Suprapubic skin (tissue), 4 donors: ENCODE results near the gene METTL15. TPM values are rescaled to one million over a fixed set of nuclear protein-coding genes. Genes with fewer than 3 reads are reported as not detected.

Experiments used
- DNase-seq, 2 donors: peaks; one replicate each; pipeline ENCODE4 v3.0.0-alpha.2; 2019; ENCODE audit warnings: low spot score in 2 of 2
- H3K27ac ChIP-seq: fragments of 200-600 bp; sonication (generic); one replicate; pipeline ENCODE4 v1.5.1; 2019
- H3K27me3 ChIP-seq: fragments of 200-600 bp; sonication (generic); one replicate; pipeline ENCODE4 v1.5.1; 2019
- H3K36me3 ChIP-seq: fragments of 200-600 bp; sonication (generic); one replicate; pipeline ENCODE4 v1.5.1; 2019
- H3K4me1 ChIP-seq: fragments of 200-600 bp; sonication (generic); one replicate; pipeline ENCODE4 v1.5.1; 2019
- H3K4me3 ChIP-seq: fragments of 200-600 bp; sonication (generic); one replicate; pipeline ENCODE4 v1.5.1; 2019; ENCODE audit warnings: mild to moderate bottlenecking
- H3K9me3 ChIP-seq: fragments of 200-600 bp; sonication (generic); one replicate; pipeline ENCODE4 v1.5.1; 2019
- CTCF ChIP-seq, 2 donors: fragments of 200-600 bp in 1 of 2; fragments of 450-650 bp in 1 of 2; sonication (generic) in 1 of 2; IDR thresholded peaks; one replicate each; pipeline ENCODE4 v1.5.1; 2016 to 2019; ENCODE audit warnings: antibody characterized with exemption in 2 of 2, mild to moderate bottlenecking in 1 of 2, moderate library complexity in 1 of 2
- EP300 ChIP-seq: sonication (generic); formaldehyde crosslinking; IDR thresholded peaks from one replicate; pipeline ENCODE4 v1.6.1; 2017; ENCODE audit warnings: antibody characterized with exemption
- POLR2A ChIP-seq, 2 donors: fragments of 450-650 bp; IDR thresholded peaks; one replicate each; pipeline ENCODE4 v1.6.1; 2017; ENCODE audit warnings: antibody characterized with exemption in 2 of 2, mild to moderate bottlenecking in 2 of 2, moderate library complexity in 2 of 2
- POLR2AphosphoS5 ChIP-seq, 3 donors: sonication (generic); formaldehyde crosslinking; IDR thresholded peaks; one replicate each; pipeline ENCODE4 v1.6.1; 2017; ENCODE audit warnings: antibody characterized with exemption in 3 of 3
- WGBS: methylation state at CpG from one replicate; pipeline ENCODE4 v1.1.5; 2018; 5-methylcytosine and 5-hydroxymethylcytosine counted together
- total RNA-seq, 4 donors: library from RNA; depleted of rRNA; stranded (reverse); fragments of >200 nt; gene quantifications; one replicate each; pipeline ENCODE4 v1.1.0, GENCODE V29; 2016

The METTL15 gene
- total RNA-seq, 4 donors from 2014 or later: 6.4 to 16.1 (median 10.2) TPM

DNA sequence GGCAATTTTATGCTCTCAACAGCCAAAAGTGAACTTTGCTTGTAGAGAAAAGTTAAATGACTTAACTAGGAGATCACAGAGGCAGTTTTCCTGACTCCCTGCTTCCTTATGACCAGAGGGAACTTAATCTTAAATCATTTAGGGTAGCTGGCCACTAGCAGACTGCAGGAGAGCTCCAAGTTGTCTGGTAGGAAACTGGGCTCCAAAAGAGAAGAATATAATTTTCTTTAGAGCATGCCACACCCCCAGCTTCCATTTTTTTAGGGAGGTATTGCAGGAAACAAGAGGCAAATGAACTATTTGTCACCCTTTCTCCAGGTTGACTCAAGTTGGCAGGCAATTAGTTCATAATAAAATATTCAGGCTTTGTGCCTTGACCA lies 2.6 kb downstream of the METTL15 start:
- Histone ChIP-seq H3K36me3 (peaks cover 15% of the 10 kb centered on the region), H3K4me3 (peak overlapping the region; percentile 64), H3K27ac (peak overlapping the region; percentile 70), H3K4me1 (peaks cover 41% of the 10 kb centered on the region), H3K27me3 (no peaks in the 10 kb centered on the region), H3K9me3 (no peaks in the 10 kb centered on the region)
- TF ChIP-seq EP300 (no peak), POLR2AphosphoS5 (IDR thresholded peaks at IDR 0.05) (no peak), POLR2A (IDR thresholded peaks at IDR 0.05) (no peak), CTCF (IDR thresholded peaks at IDR 0.05) (no peak)
- no peak for DNase-seq

DNA sequence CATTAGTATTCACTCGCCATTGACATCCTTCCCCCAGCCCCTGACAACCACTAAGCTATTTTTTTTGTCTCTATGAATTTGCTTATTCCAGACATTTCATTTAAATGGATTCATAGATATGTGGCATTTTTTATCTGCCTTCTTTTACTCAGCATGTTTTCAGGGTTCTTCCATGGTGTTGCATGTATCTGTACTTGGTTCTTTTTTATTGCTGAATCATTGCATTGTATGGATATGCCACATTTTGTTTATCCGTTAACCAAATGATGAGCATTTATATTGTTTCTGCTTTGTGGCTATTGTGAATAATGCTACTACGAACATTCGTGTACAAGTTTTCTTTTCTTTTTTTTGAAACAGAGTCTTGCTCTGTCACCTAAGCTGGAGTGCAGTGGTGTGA lies 5.9 kb downstream of the METTL15 start:
- Histone ChIP-seq H3K9me3 (no peaks in the 10 kb centered on the region), H3K4me3 (no peak overlapping the region), H3K27ac (no peak overlapping the region), H3K36me3 (peaks cover 24% of the 10 kb centered on the region), H3K4me1 (peaks cover 23% of the 10 kb centered on the region), H3K27me3 (no peaks in the 10 kb centered on the region)
- TF ChIP-seq POLR2A (IDR thresholded peaks at IDR 0.05) (no peak), CTCF (IDR thresholded peaks at IDR 0.05) (no peak), EP300 (no peak), POLR2AphosphoS5 (IDR thresholded peaks at IDR 0.05) (no peak)
- DNase-seq: no peak
- WGBS: 97% methylated on average over 4 of the region's 4 CpGs

DNA sequence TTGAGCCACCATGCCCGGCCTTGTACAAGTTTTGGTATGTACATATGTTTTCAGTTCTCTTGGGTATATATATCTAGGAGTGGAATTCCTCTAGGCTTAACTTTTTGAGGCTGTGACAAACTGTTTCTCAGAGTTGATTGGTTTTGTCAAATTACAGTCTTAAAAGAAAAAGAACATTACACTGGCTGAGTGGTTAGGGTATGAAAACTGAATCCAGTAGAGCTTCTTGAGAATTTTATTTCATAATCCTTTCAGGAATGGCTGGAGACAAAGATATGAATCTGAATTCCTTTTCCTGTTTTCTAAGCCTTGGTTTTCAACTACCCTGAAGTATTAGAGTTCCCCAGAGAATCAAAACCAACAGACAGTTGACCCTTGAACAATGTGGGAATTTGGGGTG lies 6.5 kb downstream of the METTL15 start:
- peaks cover 17% of the 10 kb centered on the region for H3K4me1 ChIP-seq
- DNase-seq: no peak
- no peak overlapping the region for H3K4me3 ChIP-seq
- no peaks in the 10 kb centered on the region for H3K27me3 ChIP-seq
- peaks cover 24% of the 10 kb centered on the region for H3K36me3 ChIP-seq
- TF ChIP-seq EP300: no peak
- TF ChIP-seq POLR2A (IDR thresholded peaks at IDR 0.05): no peak
- no peak for TF ChIP-seq POLR2AphosphoS5 (IDR thresholded peaks at IDR 0.05)
- TF ChIP-seq CTCF (IDR thresholded peaks at IDR 0.05): no peak
- WGBS: 94% methylated on average over 1 of the region's 1 CpG
- H3K9me3 ChIP-seq: no peaks in the 10 kb centered on the region
- no peak overlapping the region for H3K27ac ChIP-seq

DNA sequence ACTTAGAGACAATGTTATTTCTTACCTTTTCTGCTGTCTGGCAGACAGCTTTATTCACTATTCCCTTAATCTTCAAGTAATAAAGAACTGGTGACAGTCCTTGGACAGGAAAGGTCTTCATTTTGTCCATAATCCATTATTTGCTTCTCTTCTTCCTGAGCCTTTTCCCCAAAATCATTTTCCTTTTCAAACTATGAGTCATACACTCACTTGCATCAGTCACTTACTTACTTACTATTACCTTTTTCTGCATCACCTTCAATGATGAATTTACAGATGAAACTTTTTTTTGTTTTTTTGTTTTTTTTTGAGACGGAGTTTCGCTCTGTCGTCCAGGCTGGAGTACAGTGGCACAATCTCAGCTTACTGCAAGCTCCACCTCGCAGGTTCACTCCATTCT lies 9.5 kb downstream of the METTL15 start:
- no peaks in the 10 kb centered on the region for H3K9me3 ChIP-seq
- WGBS: 96% methylated on average over 4 of the region's 4 CpGs
- DNase-seq: no peak
- H3K27me3 ChIP-seq: no peaks in the 10 kb centered on the region
- no peak overlapping the region for H3K27ac ChIP-seq
- H3K4me1 ChIP-seq: no peaks in the 10 kb centered on the region
- H3K4me3 ChIP-seq: no peak overlapping the region
- H3K36me3 ChIP-seq: peaks cover 24% of the 10 kb centered on the region
- TF ChIP-seq CTCF (IDR thresholded peaks at IDR 0.05) (no peak), EP300 (no peak), POLR2AphosphoS5 (IDR thresholded peaks at IDR 0.05) (no peak), POLR2A (IDR thresholded peaks at IDR 0.05) (no peak)

GRCh38 chr11:28123151-28123581 lies 15.0 kb downstream of the METTL15 start:
- no peak for DNase-seq
- 89% methylated on average over 3 of the region's 3 CpGs for WGBS
- Histone ChIP-seq H3K9me3 (no peaks in the 10 kb centered on the region), H3K4me3 (no peak overlapping the region), H3K36me3 (peaks cover 3% of the 10 kb centered on the region), H3K4me1 (no peaks in the 10 kb centered on the region), H3K27me3 (no peaks in the 10 kb centered on the region), H3K27ac (no peak overlapping the region)
- TF ChIP-seq POLR2AphosphoS5 (IDR thresholded peaks at IDR 0.05): no peak
- no peak for TF ChIP-seq EP300

DNA sequence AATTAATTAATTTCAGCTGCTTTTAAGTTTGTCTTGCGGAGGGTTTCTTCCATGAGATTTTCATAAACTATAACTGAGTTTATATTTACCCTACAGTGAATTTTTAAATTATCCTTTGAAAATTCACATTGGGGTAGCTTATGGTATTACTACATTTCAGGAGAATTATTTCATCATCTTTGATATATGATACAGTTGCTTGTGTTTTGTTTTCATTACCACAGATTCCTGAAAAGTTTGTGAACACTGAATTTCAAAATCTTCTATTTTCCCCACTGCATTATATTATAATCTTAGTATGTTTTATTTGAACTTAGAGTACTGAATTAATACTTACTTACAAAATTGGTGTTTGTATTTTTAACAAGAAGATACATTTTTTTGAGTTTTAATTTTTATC lies 24.4 kb downstream of the METTL15 start:
- TF ChIP-seq POLR2A (IDR thresholded peaks at IDR 0.05) (no peak), CTCF (IDR thresholded peaks at IDR 0.05) (no peak), EP300 (no peak), POLR2AphosphoS5 (IDR thresholded peaks at IDR 0.05) (no peak)
- no peaks in the 10 kb centered on the region for H3K9me3 ChIP-seq
- no peak overlapping the region for H3K4me3 ChIP-seq
- no peak overlapping the region for H3K27ac ChIP-seq
- H3K36me3 ChIP-seq: peaks cover 20% of the 10 kb centered on the region
- no peak for DNase-seq
- no peaks in the 10 kb centered on the region for H3K27me3 ChIP-seq
- no peaks in the 10 kb centered on the region for H3K4me1 ChIP-seq
- 44% methylated on average over 1 of the region's 1 CpG for WGBS
